ENCODE data around the gene DISP3.

The DISP3 gene

DNA sequence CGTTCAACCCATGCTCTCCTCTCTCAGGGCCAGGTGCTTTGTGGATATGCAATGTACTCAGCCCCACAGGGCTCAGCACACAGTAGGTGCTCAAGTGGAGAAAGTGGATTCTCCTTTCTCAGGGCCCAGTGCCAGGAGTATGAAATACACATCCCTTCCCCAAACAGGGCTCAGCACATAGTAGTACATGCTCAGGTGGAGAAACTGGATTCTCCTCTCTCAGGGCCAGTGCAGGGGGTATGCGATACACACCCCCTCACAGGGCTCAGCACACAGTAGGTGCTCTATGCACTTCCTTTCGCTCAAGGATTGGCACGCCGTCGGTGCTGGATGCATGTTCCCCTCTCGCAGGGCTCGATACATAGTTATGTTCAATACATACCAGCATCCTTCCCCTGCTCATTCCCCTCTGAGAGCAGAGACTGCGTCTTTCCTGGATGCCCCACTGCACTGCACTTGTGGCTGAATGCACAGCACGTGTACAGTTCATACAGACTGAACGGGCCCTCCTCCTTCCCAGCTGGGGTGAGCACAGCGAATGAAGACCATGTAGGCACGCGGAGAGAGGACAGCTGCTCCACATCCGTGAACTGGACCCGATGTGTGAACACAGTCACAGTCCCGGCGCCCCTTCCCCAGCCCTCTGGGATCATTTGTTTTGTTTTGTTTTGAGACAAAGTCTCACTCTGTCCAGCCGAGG is 16.6 kb upstream of the DISP3 start:
- Histone ChIP-seq H3K27me3 (ENCODE audit: insufficient read depth, insufficient read length) (peaks cover 9% of the 10 kb centered on the region), H3K9ac (ENCODE audit: insufficient read length, low read depth) (no peak overlapping the region), H3K9me3 (ENCODE audit: insufficient read depth, low read length) (no peaks in the 10 kb centered on the region), H3K36me3 (ENCODE audit: insufficient read depth, insufficient read length, low read length) (no peaks in the 10 kb centered on the region), H3K4me3 (ENCODE audit: insufficient read length, low read depth) (no peak overlapping the region), H3K4me1 (ENCODE audit: insufficient read depth, insufficient read length) (peaks cover 4% of the 10 kb centered on the region)
- TF ChIP-seq YY1 (IDR thresholded peaks at IDR 0.05; ENCODE audit: insufficient read depth, insufficient read length) (no peak), SUZ12 (IDR thresholded peaks at IDR 0.05; ENCODE audit: extremely low read depth, insufficient read depth, insufficient read length) (no peak), ZNF274 (IDR thresholded peaks at IDR 0.05; ENCODE audit: low read depth, low read length) (no peak)
- no peak for DNase-seq (ENCODE audit: low read depth, low spot score)

DNA sequence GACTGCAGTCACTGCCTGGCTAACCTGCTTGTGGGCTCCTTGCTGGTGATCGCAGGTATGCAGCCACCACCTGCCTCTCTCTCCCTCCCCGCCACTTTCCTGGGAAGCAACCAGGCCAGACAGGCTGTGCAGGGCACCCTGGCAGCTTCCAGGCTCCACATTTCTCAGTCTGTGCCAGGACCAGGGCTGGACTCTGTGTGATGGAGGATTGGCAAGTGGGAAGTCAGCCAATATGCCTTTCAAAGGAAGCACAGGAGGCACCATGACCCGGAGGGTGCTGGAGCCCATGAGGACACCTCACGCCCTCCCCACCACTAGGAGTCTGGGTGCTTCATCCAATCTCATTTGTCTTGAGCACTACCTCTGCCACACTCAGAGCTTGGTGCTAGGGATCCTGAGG is 15.8 kb upstream of the DISP3 start:
- Histone ChIP-seq H3K4me3 (ENCODE audit: insufficient read length, low read depth) (no peak overlapping the region), H3K27me3 (ENCODE audit: insufficient read depth, insufficient read length) (peaks cover 11% of the 10 kb centered on the region), H3K36me3 (ENCODE audit: insufficient read depth, insufficient read length, low read length) (no peaks in the 10 kb centered on the region), H3K4me1 (ENCODE audit: insufficient read depth, insufficient read length) (peaks cover 4% of the 10 kb centered on the region), H3K9me3 (ENCODE audit: insufficient read depth, low read length) (no peaks in the 10 kb centered on the region), H3K9ac (ENCODE audit: insufficient read length, low read depth) (no peak overlapping the region)
- TF ChIP-seq SUZ12 (IDR thresholded peaks at IDR 0.05; ENCODE audit: extremely low read depth, insufficient read depth, insufficient read length) (no peak), ZNF274 (IDR thresholded peaks at IDR 0.05; ENCODE audit: low read depth, low read length) (no peak), YY1 (IDR thresholded peaks at IDR 0.05; ENCODE audit: insufficient read depth, insufficient read length) (no peak)
- DNase-seq (ENCODE audit: low read depth, low spot score): no peak

DNA sequence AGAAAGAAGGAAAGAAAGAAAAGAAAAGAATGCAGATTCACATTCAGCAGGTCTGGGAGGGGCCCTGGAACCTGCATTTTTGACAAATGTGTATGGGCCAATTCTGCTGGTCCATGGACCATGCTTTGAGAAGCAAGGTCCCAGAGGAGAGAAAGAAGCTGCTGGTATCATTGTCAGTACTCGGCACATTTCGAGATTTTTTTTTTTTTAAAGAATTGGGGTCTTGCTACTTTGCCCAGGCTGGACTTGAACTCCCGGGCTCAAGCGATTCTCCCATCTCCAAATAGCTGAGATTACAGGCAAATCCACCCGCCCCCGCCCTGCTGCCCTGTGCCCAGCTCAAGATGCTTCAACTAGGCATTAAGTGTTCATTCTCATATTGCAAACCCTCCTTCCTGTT is 13.6 kb upstream of the DISP3 start:
- H3K9me3 ChIP-seq (ENCODE audit: insufficient read depth, low read length): no peaks in the 10 kb centered on the region
- no peaks in the 10 kb centered on the region for H3K4me1 ChIP-seq (ENCODE audit: insufficient read depth, insufficient read length)
- peaks cover 14% of the 10 kb centered on the region for H3K27me3 ChIP-seq (ENCODE audit: insufficient read depth, insufficient read length)
- no peak overlapping the region for H3K9ac ChIP-seq (ENCODE audit: insufficient read length, low read depth)
- no peaks in the 10 kb centered on the region for H3K36me3 ChIP-seq (ENCODE audit: insufficient read depth, insufficient read length, low read length)
- DNase-seq (ENCODE audit: low read depth, low spot score): no peak
- no peak overlapping the region for H3K4me3 ChIP-seq (ENCODE audit: insufficient read length, low read depth)
- TF ChIP-seq YY1 (IDR thresholded peaks at IDR 0.05; ENCODE audit: insufficient read depth, insufficient read length) (no peak), ZNF274 (IDR thresholded peaks at IDR 0.05; ENCODE audit: low read depth, low read length) (no peak), SUZ12 (IDR thresholded peaks at IDR 0.05; ENCODE audit: extremely low read depth, insufficient read depth, insufficient read length) (no peak)

- Histone ChIP-seq H3K36me3 (ENCODE audit: insufficient read depth, insufficient read length, low read length) (no peaks in the 10 kb centered on the region), H3K9me3 (ENCODE audit: insufficient read depth, low read length) (no peaks in the 10 kb centered on the region), H3K4me3 (ENCODE audit: insufficient read length, low read depth) (no peak overlapping the region), H3K4me1 (ENCODE audit: insufficient read depth, insufficient read length) (no peaks in the 10 kb centered on the region), H3K27me3 (ENCODE audit: insufficient read depth, insufficient read length) (peaks cover 25% of the 10 kb centered on the region), H3K9ac (ENCODE audit: insufficient read length, low read depth) (no peak overlapping the region)
- no peak for DNase-seq (ENCODE audit: low read depth, low spot score)
- TF ChIP-seq SUZ12 (IDR thresholded peaks at IDR 0.05; ENCODE audit: extremely low read depth, insufficient read depth, insufficient read length): no peak
- no peak for TF ChIP-seq ZNF274 (IDR thresholded peaks at IDR 0.05; ENCODE audit: low read depth, low read length)
- TF ChIP-seq YY1 (IDR thresholded peaks at IDR 0.05; ENCODE audit: insufficient read depth, insufficient read length): no peak
Measured at GRCh38 chr1:11466416-11466815, 12.5 kb upstream of the DISP3 start.

DNA sequence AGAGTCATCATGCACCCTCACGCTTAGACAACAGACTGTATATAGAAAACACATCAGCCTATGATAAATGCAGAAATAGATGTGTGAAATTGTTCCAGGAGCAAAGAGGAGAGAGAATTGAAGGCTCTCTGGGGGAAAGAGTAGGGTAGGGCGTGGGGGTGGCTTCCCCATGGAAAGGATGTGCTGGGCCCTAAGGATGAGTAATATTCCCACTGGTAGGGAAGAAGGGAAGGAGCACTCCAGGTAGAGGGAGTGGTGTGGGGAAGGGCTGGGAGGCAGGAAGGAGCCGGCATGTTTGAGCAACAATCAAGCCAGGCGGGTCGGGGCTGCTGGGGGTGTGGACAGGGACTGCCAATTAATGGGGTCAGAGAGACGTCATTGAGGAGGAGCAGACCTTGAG is 10.1 kb upstream of the DISP3 start:
- H3K9me3 ChIP-seq (ENCODE audit: insufficient read depth, low read length): no peaks in the 10 kb centered on the region
- H3K4me1 ChIP-seq (ENCODE audit: insufficient read depth, insufficient read length): no peaks in the 10 kb centered on the region
- H3K4me3 ChIP-seq (ENCODE audit: insufficient read length, low read depth): no peak overlapping the region
- TF ChIP-seq ZNF274 (IDR thresholded peaks at IDR 0.05; ENCODE audit: low read depth, low read length) (no peak), YY1 (IDR thresholded peaks at IDR 0.05; ENCODE audit: insufficient read depth, insufficient read length) (no peak), SUZ12 (IDR thresholded peaks at IDR 0.05; ENCODE audit: extremely low read depth, insufficient read depth, insufficient read length) (no peak)
- peaks cover 34% of the 10 kb centered on the region for H3K27me3 ChIP-seq (ENCODE audit: insufficient read depth, insufficient read length)
- no peak overlapping the region for H3K9ac ChIP-seq (ENCODE audit: insufficient read length, low read depth)
- H3K36me3 ChIP-seq (ENCODE audit: insufficient read depth, insufficient read length, low read length): no peaks in the 10 kb centered on the region
- DNase-seq (ENCODE audit: low read depth, low spot score): no peak

- Histone ChIP-seq H3K27me3 (ENCODE audit: insufficient read depth, insufficient read length) (peaks cover 37% of the 10 kb centered on the region), H3K4me3 (ENCODE audit: insufficient read length, low read depth) (no peak overlapping the region)
Measured at GRCh38 chr1:11470912-11471311, 8.0 kb upstream of the DISP3 start.

DNA sequence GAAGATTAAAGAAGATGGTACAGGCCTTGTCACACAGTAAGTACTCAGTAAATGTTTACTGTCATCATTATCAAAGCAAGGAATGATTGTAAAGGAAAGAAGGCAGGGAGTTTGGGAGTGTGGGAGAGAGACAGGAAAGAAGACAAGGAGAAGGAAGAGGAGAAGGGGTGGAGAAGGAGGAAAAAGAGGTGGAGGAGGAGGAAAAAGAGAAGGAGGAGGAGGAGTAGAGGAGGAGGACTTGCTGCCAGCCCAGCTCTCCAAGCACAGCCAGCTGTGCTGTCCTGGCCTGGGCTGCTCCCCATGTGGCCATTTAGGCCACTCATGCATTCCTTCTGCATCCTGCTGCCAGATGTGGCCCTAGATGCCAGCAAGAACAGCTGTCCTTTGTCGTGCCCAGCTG is 7.5 kb upstream of the DISP3 start:
- H3K9ac ChIP-seq (ENCODE audit: insufficient read length, low read depth): no peak overlapping the region
- DNase-seq (ENCODE audit: low read depth, low spot score): no peak
- peaks cover 43% of the 10 kb centered on the region for H3K27me3 ChIP-seq (ENCODE audit: insufficient read depth, insufficient read length)
- H3K36me3 ChIP-seq (ENCODE audit: insufficient read depth, insufficient read length, low read length): no peaks in the 10 kb centered on the region
- no peak overlapping the region for H3K4me3 ChIP-seq (ENCODE audit: insufficient read length, low read depth)
- no peaks in the 10 kb centered on the region for H3K4me1 ChIP-seq (ENCODE audit: insufficient read depth, insufficient read length)
- no peaks in the 10 kb centered on the region for H3K9me3 ChIP-seq (ENCODE audit: insufficient read depth, low read length)
- TF ChIP-seq YY1 (IDR thresholded peaks at IDR 0.05; ENCODE audit: insufficient read depth, insufficient read length): no peak

More at GRCh38 chr1:11470912-11471311, 8.0 kb upstream of the DISP3 start:
- Histone ChIP-seq H3K9me3 (ENCODE audit: insufficient read depth, low read length) (no peaks in the 10 kb centered on the region), H3K36me3 (ENCODE audit: insufficient read depth, insufficient read length, low read length) (no peaks in the 10 kb centered on the region), H3K4me1 (ENCODE audit: insufficient read depth, insufficient read length) (no peaks in the 10 kb centered on the region), H3K9ac (ENCODE audit: insufficient read length, low read depth) (no peak overlapping the region)
- no peak for DNase-seq (ENCODE audit: low read depth, low spot score)
- TF ChIP-seq ZNF274 (IDR thresholded peaks at IDR 0.05; ENCODE audit: low read depth, low read length): no peak
- TF ChIP-seq YY1 (IDR thresholded peaks at IDR 0.05; ENCODE audit: insufficient read depth, insufficient read length): no peak
- TF ChIP-seq SUZ12 (IDR thresholded peaks at IDR 0.05; ENCODE audit: extremely low read depth, insufficient read depth, insufficient read length): no peak

Measured in NT2/D1 (cell line).